Measurements from ENCODE around the gene KRTAP24-1. TPM values are rescaled to one million over a fixed set of nuclear protein-coding genes. Genes with fewer than 3 reads are reported as not detected.

The KRTAP24-1 gene
- not detected for polyA plus RNA-seq (ENCODE audit: insufficient read length in 12 of 12)
- long read RNA-seq, donor 1, result 0 reads
- long read RNA-seq, donor 2, result 0 reads
- long read RNA-seq, donor 3, result 0 reads
- long read RNA-seq, donor 4, result 0 reads
- long read RNA-seq, donor 5, result 0 reads
- long read RNA-seq, donor 6, result 0 reads
- long read RNA-seq, donor 7, result 0 reads
- long read RNA-seq, donor 8, result 0 reads
- long read RNA-seq, donor 9, result 0 reads
- long read RNA-seq, donor 10, result 0 reads
- long read RNA-seq, donor 11, result 0 reads

DNA sequence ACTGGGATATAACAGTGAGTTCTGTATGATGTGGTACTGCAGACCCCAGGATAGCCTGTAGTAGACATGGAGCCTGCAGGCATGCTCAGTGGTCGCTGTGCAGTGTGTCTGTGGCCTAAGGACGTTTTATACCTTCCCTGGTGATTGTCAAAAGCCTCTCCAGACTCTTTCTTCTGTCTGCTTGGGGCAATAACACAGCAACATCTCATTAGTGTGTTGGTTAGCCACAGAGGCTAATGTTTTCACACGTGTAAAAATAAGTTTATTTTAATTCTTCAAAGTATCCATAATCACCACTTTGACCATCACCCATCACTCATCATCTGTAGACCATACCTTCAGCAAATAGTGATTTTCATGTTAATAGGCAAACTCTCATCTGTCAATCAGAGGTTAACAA is at the start of gene KRTAP24-1:
KRTAP24-1 (minus strand) TSS at position 101 of the 400 bp plus-strand sequence; CDS start at position 83, 18 bp downstream.
- no peak for DNase-seq

DNA sequence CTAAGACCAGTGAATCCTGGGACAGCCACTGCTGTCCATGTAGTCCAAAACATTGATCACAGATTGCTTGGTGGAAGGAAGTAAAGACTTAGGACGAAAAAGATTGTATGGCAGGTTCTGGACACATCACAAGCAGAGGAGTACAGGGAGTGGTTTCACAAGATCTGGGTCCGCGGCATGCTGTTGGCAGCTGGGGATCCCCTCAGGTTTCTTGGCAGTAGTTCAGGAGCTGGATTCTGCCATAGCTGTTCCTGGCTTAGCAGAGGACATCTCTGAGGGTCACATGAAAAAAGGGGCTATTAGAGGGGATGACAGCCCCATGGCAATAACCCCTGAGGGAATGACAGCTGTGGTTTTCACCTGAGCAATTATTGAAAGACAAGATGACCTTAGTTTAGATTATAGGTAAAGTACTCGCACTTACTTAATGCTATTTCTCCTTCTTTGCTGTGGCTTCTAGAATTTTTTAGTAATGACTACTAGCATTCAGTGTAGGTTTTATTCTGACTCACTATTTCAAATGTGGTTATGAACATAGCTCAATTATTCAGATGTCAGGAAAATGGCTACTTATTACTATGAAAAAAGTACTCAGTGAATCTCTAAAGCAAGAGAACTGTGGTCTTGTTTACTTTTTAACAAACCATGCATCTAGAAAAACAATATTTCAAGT is 46.6 kb upstream of the KRTAP24-1 start:
- no peak for DNase-seq

GRCh38 chr21:30326390-30326789 is 43.6 kb upstream of the KRTAP24-1 start:
- no peak for DNase-seq

DNA sequence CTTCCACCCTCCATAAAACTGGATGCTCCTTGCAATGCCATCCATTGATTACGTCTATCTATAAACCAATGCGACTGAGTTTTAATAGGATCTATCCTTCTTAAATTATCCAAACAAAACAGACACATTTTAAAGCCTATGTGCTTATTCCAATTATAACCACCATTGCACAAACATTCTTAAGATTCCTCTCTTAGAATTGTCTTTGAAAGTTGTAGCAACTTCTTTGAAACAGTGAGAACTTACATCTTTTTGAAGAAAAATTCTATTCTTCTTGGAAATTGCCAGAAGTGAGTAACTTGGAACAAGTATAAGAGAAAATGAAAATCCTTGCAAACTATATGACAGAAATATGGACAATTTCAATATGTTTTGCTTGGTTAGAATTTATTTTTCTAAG is 37.5 kb upstream of the KRTAP24-1 start, which contains the start of gene KRTAP26-1:
KRTAP26-1 (minus strand) TSS at position 101 of the 400 bp plus-strand sequence. CDS start 280 bp downstream, outside the sequence.
- no peak for DNase-seq

GRCh38 chr21:30315701-30316100 is 33.0 kb upstream of the KRTAP24-1 start:
- DNase-seq, result no peak

GRCh38 chr21:30306884-30307283 is 24.1 kb upstream of the KRTAP24-1 start:
- DNase-seq, result no peak

- DNase-seq, result no peak
These were observed 22.4 kb upstream of the KRTAP24-1 start for GRCh38 chr21:30305136-30305535.

GRCh38 chr21:30289215-30289614 is 6.5 kb upstream of the KRTAP24-1 start, which contains the start of gene KRTAP25-1:
KRTAP25-1 (minus strand) TSS chr21:30289514; CDS start chr21:30289490, 24 bp downstream.
- no peak for DNase-seq

- peak; percentile 32 for DNase-seq
These were observed 11.1 kb downstream of the KRTAP24-1 start for GRCh38 chr21:30271611-30272010.

GRCh38 chr21:30271156-30271555 is 11.6 kb downstream of the KRTAP24-1 start:
- DNase-seq, result peak; percentile 29

DNA sequence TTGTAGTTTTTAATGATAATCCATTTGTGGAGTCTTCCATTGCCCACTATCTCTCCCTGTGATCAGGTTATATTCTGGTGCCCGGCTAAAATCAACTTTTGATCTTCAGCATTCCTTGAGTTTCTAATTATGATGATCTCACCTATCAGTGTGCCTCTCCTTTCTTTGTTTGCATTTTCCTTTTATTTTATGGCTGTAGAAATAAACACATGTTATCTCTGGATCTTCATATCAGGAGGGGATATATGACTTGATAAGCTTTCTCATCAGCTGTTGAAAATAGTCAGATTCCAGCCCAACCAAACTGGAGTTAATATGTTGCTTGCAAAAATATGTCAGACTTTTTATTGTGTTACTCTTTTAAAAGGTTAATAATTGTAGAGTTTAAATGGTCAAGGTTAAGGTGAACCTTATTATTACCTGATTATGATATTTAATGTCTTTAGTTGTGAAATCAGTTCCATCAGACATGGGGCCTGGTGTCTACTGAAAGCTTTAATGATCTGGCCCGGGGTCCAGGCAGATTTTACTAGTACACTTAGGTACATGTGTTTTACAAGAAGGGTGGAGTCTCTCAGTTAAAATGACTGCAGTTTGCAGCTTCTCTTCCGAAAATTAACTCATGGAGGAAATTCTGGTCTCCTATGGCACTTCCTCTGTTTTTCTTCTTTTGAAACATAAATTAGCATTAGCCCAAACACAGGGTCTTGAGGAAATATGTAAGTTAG is 12.8 kb downstream of the KRTAP24-1 start:
- no peak for DNase-seq

DNA sequence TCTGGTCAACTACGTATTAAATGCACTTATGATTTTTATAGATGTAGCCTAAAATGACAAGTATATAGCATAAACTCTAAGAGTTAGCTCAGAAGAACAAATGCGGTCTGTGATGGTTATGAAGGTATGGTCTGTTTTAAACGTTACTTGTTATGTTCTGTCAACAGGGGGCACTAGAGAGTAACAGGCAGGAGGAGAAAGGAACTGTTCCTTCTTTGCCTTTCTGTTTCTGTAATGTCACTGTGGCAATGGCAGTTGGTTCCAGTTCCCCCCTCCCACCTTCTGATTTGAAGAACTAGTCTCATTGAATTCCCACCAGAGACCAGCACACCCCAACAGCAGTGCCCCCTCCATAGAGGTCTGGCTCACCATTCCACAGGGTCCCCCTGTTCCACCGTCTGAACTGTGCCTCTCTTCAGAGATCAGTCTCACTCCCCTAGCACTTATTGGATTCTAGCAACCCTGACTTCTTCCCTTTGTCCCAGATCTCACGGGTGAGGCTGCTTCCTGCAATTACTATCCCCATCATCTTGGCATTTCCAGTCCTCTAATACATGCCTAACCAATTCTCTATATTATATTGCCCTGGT is 14.0 kb downstream of the KRTAP24-1 start:
- no peak for DNase-seq

DNA sequence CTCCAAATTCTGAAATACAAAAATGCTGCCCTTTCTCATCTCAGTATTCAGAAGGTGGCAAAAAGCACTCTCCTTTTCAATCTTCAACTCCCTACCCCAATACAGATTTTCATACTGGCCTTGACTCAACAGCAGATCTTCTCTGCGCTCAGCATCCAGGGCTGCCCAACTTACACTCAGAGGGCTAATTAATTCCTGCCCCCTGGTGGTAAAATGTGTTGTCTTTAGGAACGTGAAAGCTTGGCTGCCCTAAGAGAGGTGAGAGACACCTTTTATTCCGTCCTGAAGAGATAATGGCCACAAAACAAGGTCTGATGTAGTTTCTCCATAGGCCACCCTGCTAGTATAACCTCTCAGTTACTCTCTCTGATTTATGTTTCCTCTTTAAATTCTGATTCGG is 25.0 kb downstream of the KRTAP24-1 start:
- DNase-seq, result no peak

GRCh38 chr21:30256100-30256499 is 26.6 kb downstream of the KRTAP24-1 start:
- no peak for DNase-seq

DNA sequence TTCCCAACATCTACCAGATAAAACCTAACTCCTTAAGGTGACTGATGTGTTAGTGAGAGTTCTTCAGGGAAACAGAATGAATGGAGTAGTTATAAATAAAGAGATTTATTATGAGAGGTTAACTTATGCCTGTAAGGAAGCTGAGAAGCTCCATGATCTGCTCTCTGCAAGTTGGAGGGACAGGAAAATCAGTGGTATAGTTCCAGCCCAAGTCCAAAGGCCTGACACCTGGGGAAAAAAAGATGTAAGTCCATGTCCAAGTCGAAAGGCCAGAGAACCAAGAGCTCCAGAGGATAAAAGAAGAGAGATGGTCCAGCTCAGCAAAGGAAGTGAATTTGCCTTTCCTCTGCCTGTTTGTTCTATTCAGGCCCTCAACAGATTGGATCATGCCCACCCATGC is 27.1 kb downstream of the KRTAP24-1 start:
- DNase-seq, result no peak

- DNase-seq, result no peak
These were observed 31.0 kb downstream of the KRTAP24-1 start for GRCh38 chr21:30251781-30252180.

DNA sequence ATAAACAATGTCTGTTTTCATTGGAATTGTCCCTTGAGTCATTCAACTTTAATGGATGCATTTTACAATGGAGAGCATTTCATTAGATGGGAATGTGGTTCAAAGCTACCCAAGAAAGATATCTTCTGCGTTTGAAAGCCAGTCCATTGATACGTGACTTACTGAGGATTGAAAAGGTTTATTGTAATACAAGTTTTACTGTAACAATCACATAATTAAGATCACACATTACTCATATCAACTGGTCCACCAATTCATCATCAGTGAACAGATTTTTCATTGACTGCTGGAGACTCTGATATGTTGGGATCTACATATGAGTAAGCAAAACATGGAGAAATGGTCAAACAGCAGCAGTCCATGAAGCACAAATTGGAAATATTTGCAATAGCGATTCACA is 32.8 kb downstream of the KRTAP24-1 start:
- DNase-seq, result no peak

DNA sequence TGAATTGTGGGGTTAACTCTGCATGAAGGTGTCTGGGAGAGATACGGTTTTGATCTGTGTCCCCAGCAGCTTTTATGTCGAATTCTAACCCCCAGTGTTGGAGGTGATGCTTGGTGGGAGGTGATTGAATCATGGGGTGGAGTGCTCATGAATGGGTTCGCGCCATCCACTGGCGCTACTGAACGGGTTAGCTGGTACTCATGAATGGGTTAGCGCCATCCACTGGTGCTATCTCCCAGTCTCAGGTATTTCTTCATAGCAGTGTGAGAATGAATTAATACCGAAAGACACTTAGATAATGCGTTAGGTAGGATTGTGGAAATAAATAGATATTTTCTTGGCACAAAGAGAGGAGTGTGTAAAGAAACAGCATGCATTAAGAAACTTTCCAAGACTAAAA is 33.9 kb downstream of the KRTAP24-1 start:
- no peak for DNase-seq

DNA sequence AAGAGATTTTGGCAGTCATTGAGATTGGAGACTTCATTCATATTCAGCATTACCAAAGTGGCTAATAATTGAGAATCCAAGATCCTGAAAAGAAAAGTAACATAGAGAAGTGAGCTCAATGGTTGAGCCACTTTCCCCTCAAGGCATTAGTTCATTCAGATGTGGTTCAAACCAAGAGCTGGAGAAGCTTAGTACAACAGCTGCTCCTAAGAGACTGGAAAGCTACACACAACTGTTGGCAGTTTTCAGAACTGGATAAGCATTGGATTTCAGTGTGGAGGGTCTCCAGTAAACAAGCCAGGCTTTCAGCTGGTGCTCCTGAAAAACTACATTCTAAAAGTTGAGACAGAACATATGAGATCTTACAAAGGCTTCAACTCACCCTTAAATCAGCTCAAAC is 37.7 kb downstream of the KRTAP24-1 start:
- no peak for DNase-seq

DNA sequence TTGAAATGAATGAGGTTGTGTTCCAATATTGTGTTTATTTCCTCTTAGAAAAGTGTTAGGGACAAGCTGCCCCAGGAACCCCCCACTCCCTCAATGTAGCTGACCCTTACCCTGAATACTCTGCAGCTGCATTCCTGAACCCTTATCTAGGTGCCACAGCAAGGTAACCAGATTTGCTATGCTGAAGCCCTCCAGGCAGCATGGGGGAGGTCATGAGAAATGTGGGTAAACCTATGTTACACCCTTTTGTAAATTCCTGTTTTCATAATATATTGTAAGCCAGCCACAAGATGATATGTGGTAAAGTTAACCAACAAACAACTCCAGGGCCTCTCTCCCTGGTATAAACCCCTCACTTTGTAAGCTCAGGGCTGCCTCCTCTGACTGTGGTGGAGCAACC is 39.1 kb downstream of the KRTAP24-1 start:
- DNase-seq, result no peak

DNA sequence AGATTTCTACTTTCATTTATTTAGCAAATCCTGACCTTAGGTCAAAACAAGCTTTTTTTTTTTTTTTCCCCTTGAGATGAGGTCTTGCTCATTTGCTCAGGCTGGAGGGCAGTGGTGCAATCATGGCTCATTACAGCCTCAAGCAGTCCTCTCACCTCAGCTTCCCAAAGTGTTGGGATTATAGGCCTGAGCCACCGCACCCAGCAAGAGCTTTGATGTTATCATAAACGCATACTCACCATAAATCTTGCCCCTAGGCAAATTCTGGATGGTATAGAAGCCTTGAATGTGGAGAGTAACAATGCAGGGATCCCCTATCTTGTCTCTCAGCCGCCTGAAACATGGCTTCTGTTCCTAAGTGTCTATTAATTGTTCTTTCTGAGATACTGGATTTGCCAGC is 42.1 kb downstream of the KRTAP24-1 start:
- no peak for DNase-seq

DNA sequence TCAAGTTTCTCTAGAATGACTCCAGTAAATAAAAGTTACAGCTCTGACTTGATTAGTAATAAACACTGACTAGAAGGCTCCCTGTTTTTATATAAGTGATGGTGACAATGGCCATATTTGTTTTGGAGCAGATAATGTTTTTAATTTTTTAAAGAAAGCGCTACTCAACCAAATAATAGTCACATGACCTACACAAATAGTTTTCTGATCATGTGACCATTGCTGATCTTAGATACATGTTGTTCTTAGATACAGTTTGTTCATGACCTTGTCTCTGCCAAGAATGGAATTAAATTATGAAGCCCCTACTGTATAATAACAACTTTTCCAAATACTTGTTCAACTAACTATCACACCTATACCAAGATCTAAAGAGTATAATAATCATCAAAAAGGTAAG is 44.6 kb downstream of the KRTAP24-1 start:
- no peak for DNase-seq

Measured in muscle of arm (tissue), 14 donors.